ENCODE results near the gene NCAM2.

DNA sequence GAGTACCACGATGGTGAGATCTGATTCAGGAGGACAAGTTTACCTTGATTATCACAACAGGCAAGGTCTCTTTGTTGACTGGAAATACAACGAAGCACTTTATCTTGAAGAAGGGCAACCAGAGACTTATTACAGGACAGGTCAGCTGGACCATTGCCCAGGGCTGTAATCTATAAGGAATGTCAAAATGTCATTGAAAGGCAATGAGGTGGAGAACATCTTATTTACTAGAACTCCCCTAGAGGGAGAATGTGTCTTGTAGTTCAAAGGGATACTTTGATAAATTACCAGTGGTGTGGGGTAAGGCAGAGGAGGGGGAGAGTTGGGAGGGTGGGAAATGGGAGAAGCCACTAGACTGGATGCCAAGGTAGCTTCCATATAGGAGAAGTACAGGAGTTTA is 212.3 kb downstream of the NCAM2 start:
- TF ChIP-seq, protein P1, sequence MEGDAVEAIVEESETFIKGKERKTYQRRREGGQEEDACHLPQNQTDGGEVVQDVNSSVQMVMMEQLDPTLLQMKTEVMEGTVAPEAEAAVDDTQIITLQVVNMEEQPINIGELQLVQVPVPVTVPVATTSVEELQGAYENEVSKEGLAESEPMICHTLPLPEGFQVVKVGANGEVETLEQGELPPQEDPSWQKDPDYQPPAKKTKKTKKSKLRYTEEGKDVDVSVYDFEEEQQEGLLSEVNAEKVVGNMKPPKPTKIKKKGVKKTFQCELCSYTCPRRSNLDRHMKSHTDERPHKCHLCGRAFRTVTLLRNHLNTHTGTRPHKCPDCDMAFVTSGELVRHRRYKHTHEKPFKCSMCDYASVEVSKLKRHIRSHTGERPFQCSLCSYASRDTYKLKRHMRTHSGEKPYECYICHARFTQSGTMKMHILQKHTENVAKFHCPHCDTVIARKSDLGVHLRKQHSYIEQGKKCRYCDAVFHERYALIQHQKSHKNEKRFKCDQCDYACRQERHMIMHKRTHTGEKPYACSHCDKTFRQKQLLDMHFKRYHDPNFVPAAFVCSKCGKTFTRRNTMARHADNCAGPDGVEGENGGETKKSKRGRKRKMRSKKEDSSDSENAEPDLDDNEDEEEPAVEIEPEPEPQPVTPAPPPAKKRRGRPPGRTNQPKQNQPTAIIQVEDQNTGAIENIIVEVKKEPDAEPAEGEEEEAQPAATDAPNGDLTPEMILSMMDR (IDR thresholded peaks at IDR 0.05), result no peak
- TF ChIP-seq POLR2A (IDR thresholded peaks at IDR 0.05; ENCODE audit: low read depth), result no peak

Measured in esophagus muscularis mucosa (tissue), 3 donors.